Neuronal stem cell (in vitro differentiated cells): ENCODE results near the gene CXCR3.
A peak's percentile ranks its signal among the peaks of the same experiment; 100 is the strongest.
"Not testable (repeated sequence)": the region's sequence is repeated elsewhere in the genome, so short reads cannot be mapped to it uniquely, and the experiment has no call there.

ENCODE experiments used
- DNase-seq: peaks from one replicate; pipeline ENCODE4 v3.0.0-alpha.2; 2013; ENCODE audit warnings: low spot score
- H2AFZ ChIP-seq: one replicate; pipeline ENCODE4 v1.6.1; 2013; ENCODE audit warnings: mild to moderate bottlenecking, low read length, inconsistent platforms
- H2AK5ac ChIP-seq: 2 replicates; pipeline ENCODE4 v1.6.1; 2013; ENCODE audit warnings: low read depth, mild to moderate bottlenecking, inconsistent platforms, low read length, moderate library complexity, mixed read lengths
- H2BK120ac ChIP-seq: 2 replicates; pipeline ENCODE4 v1.6.1; 2013; ENCODE audit warnings: low read depth, mild to moderate bottlenecking, inconsistent platforms, low read length, moderate library complexity, mixed read lengths
- H2BK12ac ChIP-seq: one replicate; pipeline ENCODE4 v1.6.1; 2013; ENCODE audit warnings: low read length, inconsistent platforms
- H2BK15ac ChIP-seq: 2 replicates; pipeline ENCODE4 v1.6.1; 2013; ENCODE audit warnings: mild to moderate bottlenecking, low read length, inconsistent platforms, mixed read lengths
- H2BK5ac ChIP-seq: one replicate; pipeline ENCODE4 v1.6.1; 2013; ENCODE audit warnings: inconsistent platforms, mild to moderate bottlenecking, low read length, moderate library complexity
- H3K14ac ChIP-seq: one replicate; pipeline ENCODE4 v1.6.1; 2013; ENCODE audit warnings: low read length, inconsistent platforms
- H3K18ac ChIP-seq: 2 replicates; pipeline ENCODE4 v1.6.1; 2013; ENCODE audit warnings: low read length, inconsistent platforms
- H3K23ac ChIP-seq: 2 replicates; pipeline ENCODE4 v1.6.1; 2013; ENCODE audit warnings: low read depth, mild to moderate bottlenecking, mixed read lengths, low read length, inconsistent platforms; ENCODE audit not compliant: poor library complexity
- H3K27ac ChIP-seq: replicated peaks from 3 replicates; pipeline ENCODE4 v1.5.1; 2013; ENCODE audit warnings: low read length, inconsistent platforms
- H3K27me3 ChIP-seq, 3 experiments: 2 replicates each; pipeline ENCODE4 v1.6.1; 2013; ENCODE audit warnings: low read length in 3 of 3, mild to moderate bottlenecking in 2 of 3, inconsistent platforms in 1 of 3, low read depth in 1 of 3, mixed read lengths in 1 of 3, moderate library complexity in 1 of 3; ENCODE audit not compliant: control insufficient read depth in 3 of 3, insufficient read depth in 3 of 3
- H3K36me3 ChIP-seq, 2 donors: replicated peaks in 1 of 2; 2 replicates each; pipeline ENCODE4 v1.6.1; 2013; ENCODE audit warnings: low read length in 2 of 2; ENCODE audit not compliant: control insufficient read depth in 2 of 2, insufficient read depth in 2 of 2
- H3K4ac ChIP-seq: 2 replicates; pipeline ENCODE4 v1.6.1; 2013; ENCODE audit warnings: inconsistent platforms, mild to moderate bottlenecking, low read length, moderate library complexity
- H3K4me1 ChIP-seq, 2 donors: 1 replicate in 1 of 2; 2 replicates in 1 of 2; pipeline ENCODE4 v1.6.1; 2013; ENCODE audit warnings: low read length in 2 of 2, low read depth in 1 of 2; ENCODE audit not compliant: control insufficient read depth in 2 of 2, insufficient read depth in 1 of 2
- H3K4me2 ChIP-seq: one replicate; pipeline ENCODE4 v1.6.1; 2013; ENCODE audit warnings: mild to moderate bottlenecking, low read length, inconsistent platforms; ENCODE audit not compliant: insufficient read depth, poor library complexity, severe bottlenecking
- H3K4me3 ChIP-seq, 2 donors: 2 replicates each; pipeline ENCODE4 v1.5.1; 2013; ENCODE audit warnings: low read length in 2 of 2, mild to moderate bottlenecking in 2 of 2, inconsistent platforms in 1 of 2, moderate library complexity in 1 of 2
- H3K79me1 ChIP-seq: one replicate; pipeline ENCODE4 v1.6.1; 2013; ENCODE audit warnings: low read depth, mild to moderate bottlenecking, inconsistent platforms, low read length, moderate library complexity
- H3K9ac ChIP-seq: one replicate; pipeline ENCODE4 v1.6.1; 2013; ENCODE audit warnings: mild to moderate bottlenecking, low read depth, low read length, inconsistent platforms; ENCODE audit not compliant: poor library complexity
- H3K9me3 ChIP-seq, 2 donors: replicated peaks in 1 of 2; 2 replicates each; pipeline versions ENCODE3 to v1.6.1; 2013; ENCODE audit warnings: low read length in 2 of 2, mild to moderate bottlenecking in 2 of 2, inconsistent platforms in 1 of 2, low read depth in 1 of 2, mixed read lengths in 1 of 2, moderate library complexity in 1 of 2; ENCODE audit not compliant: control insufficient read depth in 2 of 2, insufficient read depth in 1 of 2
- H4K8ac ChIP-seq: one replicate; pipeline ENCODE4 v1.6.1; 2013; ENCODE audit warnings: low read depth, mild to moderate bottlenecking, inconsistent platforms, low read length, moderate library complexity
- H4K91ac ChIP-seq: one replicate; pipeline ENCODE4 v1.6.1; 2013; ENCODE audit warnings: low read length, low read depth, mild to moderate bottlenecking, inconsistent platforms; ENCODE audit not compliant: poor library complexity
- WGBS, 2 donors: extraction: QIAGEN DNeasy Blood & Tissue Kit; methylation state at CpG; one replicate each; pipeline ENCODE4 v1.1.7; 2013; ENCODE audit warnings: missing lambda C conversion rate in 2 of 2, mixed read lengths in 1 of 2; ENCODE audit not compliant: insufficient read length in 2 of 2, insufficient replicate concordance in 1 of 2; ENCODE audit errors: extremely low coverage in 2 of 2; 5-methylcytosine and 5-hydroxymethylcytosine counted together

The CXCR3 gene

GRCh38 chrX:71665747-71666146 lies 47.4 kb upstream of the CXCR3 start:
- no peak overlapping the region for H3K14ac ChIP-seq
- no peak overlapping the region for H3K27ac ChIP-seq
- H4K8ac ChIP-seq, result no peak overlapping the region
- no peaks in the 10 kb centered on the region for H3K36me3 ChIP-seq
- peaks cover 0 to 7% (median 0%) of the 10 kb centered on the region in 3 experiments for H3K27me3 ChIP-seq
- H3K4me1 ChIP-seq, result no peaks in the 10 kb centered on the region
- no peak overlapping the region for H3K9ac ChIP-seq
- H2AFZ ChIP-seq, result no peak overlapping the region
- DNase-seq, result no peak
- H3K4ac ChIP-seq, result no peak overlapping the region
- no peak overlapping the region for H2AK5ac ChIP-seq
- H4K91ac ChIP-seq, result no peak overlapping the region
- H2BK15ac ChIP-seq, result no peak overlapping the region
- no peaks in the 10 kb centered on the region for H3K9me3 ChIP-seq
- H3K4me3 ChIP-seq, result no peak overlapping the region
- H2BK5ac ChIP-seq, result no peak overlapping the region
- H3K23ac ChIP-seq, result no peak overlapping the region
- no peak overlapping the region for H3K4me2 ChIP-seq
- no peak overlapping the region for H3K18ac ChIP-seq
- no peak overlapping the region for H2BK120ac ChIP-seq
- no peaks in the 10 kb centered on the region for H3K79me1 ChIP-seq
- no CpG with 5 or more reads among the region's 10 CpGs for WGBS, 2 donors
- H2BK12ac ChIP-seq, result no peak overlapping the region

- no peak overlapping the region for H3K27ac ChIP-seq
- no peaks in the 10 kb centered on the region for H3K9me3 ChIP-seq
- H3K79me1 ChIP-seq, result no peaks in the 10 kb centered on the region
- H3K18ac ChIP-seq, result no peak overlapping the region
- no peak overlapping the region for H3K14ac ChIP-seq
- no peak overlapping the region for H2AK5ac ChIP-seq
- no CpG with 5 or more reads among the region's 16 CpGs for WGBS, 2 donors
- no peak overlapping the region for H2BK15ac ChIP-seq
- H3K9ac ChIP-seq, result no peak overlapping the region
- H3K23ac ChIP-seq, result no peak overlapping the region
- no peak overlapping the region for H2BK5ac ChIP-seq
- no peaks in the 10 kb centered on the region for H3K36me3 ChIP-seq
- H4K8ac ChIP-seq, result no peak overlapping the region
- no peak overlapping the region for H4K91ac ChIP-seq
- no peak overlapping the region for H3K4ac ChIP-seq
- DNase-seq, result no peak
- no peak overlapping the region for H2BK120ac ChIP-seq
- no peak overlapping the region for H2AFZ ChIP-seq
- no peak overlapping the region for H3K4me3 ChIP-seq
- no peaks in the 10 kb centered on the region for H3K4me1 ChIP-seq
- H2BK12ac ChIP-seq, result no peak overlapping the region
- H3K27me3 ChIP-seq, result peaks cover 0 to 4% (median 0%) of the 10 kb centered on the region in 3 experiments
- H3K4me2 ChIP-seq, result no peak overlapping the region
These were observed 46.7 kb upstream of the CXCR3 start for GRCh38 chrX:71664889-71665491.

GRCh38 chrX:71664202-71664601 lies 45.9 kb upstream of the CXCR3 start:
- not testable (repeated sequence) for H2BK5ac ChIP-seq, H2BK120ac ChIP-seq, H2AFZ ChIP-seq, H3K9me3 ChIP-seq, H3K4me1 ChIP-seq, H3K18ac ChIP-seq, H3K36me3 ChIP-seq, H4K91ac ChIP-seq, H3K4me3 ChIP-seq, H3K14ac ChIP-seq, H3K79me1 ChIP-seq, H3K27me3 ChIP-seq, H2AK5ac ChIP-seq, H3K9ac ChIP-seq, H3K23ac ChIP-seq, H3K4ac ChIP-seq, H2BK15ac ChIP-seq, H2BK12ac ChIP-seq, H4K8ac ChIP-seq, H3K27ac ChIP-seq, H3K4me2 ChIP-seq
- WGBS, 2 donors, result no CpG with 5 or more reads among the region's 8 CpGs
- DNase-seq, result peak; percentile 1

- H2BK12ac ChIP-seq, H3K23ac ChIP-seq, H3K4me3 ChIP-seq, DNase-seq, H3K27ac ChIP-seq, H2BK15ac ChIP-seq, H3K9me3 ChIP-seq, H4K91ac ChIP-seq, H3K9ac ChIP-seq, H3K4ac ChIP-seq, H3K79me1 ChIP-seq, H3K4me2 ChIP-seq, H3K4me1 ChIP-seq, H3K14ac ChIP-seq, H2BK120ac ChIP-seq, H2BK5ac ChIP-seq, H2AFZ ChIP-seq, H2AK5ac ChIP-seq, H3K18ac ChIP-seq, H3K36me3 ChIP-seq, H4K8ac ChIP-seq: not testable (repeated sequence)
- H3K27me3 ChIP-seq, result peaks cover 0 to 12% (median 0%) of the 10 kb centered on the region in 3 experiments
- no CpG with 5 or more reads among the region's 8 CpGs for WGBS, 2 donors
These were observed 44.9 kb upstream of the CXCR3 start for GRCh38 chrX:71663238-71663637.
